ENCODE measurements around the gene CYP39A1.

Gene CYP39A1

DNA sequence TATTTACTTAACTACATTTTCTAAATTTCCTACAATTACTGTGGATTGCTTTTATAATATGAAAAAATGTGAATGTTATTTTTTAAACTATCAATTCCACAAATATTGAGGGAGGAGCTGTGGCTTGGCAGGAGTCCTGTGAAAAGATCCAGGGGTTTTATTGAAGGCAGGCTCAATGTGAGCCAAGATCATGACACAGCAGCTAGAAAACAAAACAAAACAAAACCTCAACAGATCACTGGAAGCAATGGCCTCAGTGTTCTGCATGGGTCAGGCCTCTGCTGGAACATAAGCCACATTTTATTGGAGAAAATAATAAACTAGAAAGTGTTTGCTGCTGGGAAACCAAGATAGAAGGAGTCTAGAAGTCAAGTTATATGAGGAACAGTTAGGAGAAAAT lies 142.0 kb downstream of the CYP39A1 start:
- DNase-seq, result no peak

DNA sequence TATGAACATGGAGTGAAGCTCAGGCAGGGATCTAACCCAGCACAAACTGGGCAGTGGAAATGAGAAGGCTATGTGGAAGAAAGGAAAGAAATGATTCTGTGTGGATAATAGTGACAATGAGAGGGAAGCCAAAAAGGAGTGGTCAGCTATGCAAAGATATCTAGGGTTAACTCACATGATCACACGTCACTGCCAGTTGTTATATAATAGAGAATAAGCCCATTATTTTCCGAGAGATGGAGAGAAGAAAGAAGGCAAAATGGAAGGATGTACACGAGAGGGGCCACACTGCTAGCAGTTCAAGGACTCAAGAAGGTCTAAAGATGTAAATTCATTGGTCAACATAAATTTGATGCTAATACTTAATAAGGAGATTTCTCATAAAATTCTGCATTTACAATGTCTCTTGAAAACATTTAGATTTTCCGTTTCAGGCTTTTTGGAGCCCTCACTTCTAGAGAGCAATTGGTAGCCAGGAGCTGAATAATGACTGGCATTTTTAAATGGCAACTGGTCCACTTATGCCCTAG lies 142.6 kb downstream of the CYP39A1 start:
- no peak for DNase-seq

DNA sequence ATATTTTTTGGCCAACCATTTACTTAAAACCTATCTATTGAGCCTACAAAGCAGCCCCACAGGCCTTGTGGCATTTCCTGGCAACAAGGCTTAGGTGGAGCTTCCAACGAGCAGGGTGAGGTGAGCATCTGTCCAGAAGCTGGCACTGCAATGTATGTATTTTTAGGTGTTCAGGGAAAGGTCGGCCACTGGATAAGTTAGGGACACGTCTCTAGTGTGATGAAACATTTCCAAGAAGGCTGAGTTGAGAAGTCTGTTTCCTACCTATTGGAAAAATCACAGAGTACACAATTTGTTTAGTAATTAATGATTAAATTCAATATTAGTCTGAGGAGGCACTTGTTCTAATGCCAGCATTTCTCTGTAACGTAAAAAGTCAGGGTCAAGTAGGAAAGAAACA lies 143.6 kb downstream of the CYP39A1 start:
- DNase-seq, result no peak

DNA sequence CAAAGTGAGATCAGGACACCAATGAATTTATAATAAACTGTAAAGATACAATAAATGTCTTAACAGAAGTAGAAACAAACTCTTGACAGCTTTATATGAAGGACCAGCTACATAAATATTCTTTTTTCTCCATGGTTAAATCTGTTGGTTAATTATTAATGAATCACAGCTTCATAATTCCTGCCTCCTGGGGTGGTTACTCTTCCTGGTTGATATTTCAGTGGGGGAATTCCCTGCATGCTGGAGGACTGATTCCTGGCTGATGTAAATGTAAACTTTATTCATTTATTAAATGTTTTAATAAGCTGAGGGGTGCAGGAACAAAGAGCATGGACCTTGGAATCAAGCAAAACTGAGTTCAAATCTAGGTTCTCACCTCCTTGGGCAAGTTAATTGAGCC lies 145.2 kb downstream of the CYP39A1 start:
- DNase-seq, result no peak

DNA sequence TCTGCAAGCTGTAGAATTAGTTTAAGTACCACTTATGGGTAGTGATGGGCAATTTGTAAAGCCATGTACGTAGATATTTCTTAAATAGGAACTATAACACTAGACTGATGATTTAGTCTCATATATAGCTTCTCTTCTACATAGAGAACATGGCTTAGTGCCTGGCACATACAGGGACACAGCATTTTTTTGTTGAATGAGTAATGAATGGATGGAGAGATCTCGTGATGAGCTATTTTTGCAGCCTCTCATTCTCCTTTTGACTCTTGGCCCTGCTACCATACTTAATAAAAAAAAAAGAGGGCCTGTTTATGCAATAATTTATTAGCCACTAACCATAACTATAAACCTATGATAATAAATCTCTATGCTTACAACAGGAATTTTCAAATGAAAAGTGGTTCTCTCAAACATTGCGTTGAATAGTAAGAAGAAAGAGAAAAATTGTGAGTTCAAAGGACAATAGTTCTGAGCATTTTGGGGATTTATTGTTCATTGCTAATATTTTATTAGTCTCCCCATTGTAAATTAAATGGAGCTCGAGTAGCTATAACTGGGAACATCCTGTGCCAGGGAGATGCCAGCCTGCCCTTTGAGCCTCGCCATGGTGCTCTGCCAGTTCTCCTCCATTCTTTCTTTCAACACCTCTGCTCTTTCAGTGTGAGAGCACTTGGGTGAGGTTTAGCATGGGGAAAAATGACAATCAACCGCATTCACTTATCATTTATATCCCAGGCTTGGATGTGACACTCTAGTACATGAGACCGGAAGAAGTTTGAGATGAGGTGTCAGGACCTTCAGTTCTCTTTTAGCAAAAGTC lies 146.7 kb downstream of the CYP39A1 start:
- no peak for DNase-seq

DNA sequence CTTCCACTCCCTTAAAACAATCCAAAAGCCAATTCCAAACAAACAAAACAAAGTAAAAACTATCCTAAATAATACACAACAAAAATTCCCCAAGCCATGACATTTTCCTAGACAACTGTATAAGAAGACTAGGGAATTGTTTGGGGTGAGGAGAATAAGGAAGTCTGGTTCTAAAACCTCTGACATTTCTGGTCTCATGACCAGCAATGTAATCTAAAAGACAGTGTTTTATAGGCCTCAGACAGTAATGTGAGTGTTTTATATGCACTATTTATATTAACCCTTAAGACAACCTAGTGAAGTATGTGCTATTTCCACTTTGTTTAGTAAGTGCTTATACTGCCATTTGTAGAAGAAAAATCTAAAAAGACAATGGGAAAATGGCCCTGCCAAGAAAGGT lies 148.4 kb downstream of the CYP39A1 start:
- no peak for DNase-seq

DNA sequence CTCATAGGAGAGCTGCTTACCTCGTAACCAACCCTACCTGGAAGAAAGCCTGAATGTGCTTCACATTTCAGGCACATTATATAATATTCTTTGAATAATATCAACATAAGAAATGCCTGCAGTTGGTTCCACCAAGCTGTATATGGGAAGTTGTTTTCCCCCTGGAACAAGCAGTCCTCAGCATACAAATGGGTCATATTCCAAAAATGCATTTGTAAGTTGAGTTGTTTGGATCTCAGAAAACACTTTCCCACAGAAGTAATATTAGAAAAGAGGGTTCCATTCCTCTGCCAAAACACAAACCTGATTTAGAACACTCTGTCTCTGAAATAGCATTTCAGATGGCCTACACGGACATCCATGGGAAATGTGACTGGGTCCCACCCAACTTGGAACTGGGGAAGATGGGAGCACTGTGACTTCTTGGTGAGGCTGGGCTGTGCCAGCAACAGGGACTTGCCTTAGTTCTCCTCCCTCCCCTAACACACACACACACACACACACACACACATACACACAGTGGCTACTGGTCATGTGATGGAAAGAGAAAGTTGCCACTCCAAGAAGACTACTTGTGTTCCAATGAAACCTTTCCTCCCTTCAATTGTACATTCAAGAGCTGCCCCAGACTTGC lies 150.0 kb downstream of the CYP39A1 start:
- no peak for DNase-seq

- no peak for DNase-seq
These were observed 151.2 kb downstream of the CYP39A1 start for GRCh38 chr6:46501136-46502089.

DNA sequence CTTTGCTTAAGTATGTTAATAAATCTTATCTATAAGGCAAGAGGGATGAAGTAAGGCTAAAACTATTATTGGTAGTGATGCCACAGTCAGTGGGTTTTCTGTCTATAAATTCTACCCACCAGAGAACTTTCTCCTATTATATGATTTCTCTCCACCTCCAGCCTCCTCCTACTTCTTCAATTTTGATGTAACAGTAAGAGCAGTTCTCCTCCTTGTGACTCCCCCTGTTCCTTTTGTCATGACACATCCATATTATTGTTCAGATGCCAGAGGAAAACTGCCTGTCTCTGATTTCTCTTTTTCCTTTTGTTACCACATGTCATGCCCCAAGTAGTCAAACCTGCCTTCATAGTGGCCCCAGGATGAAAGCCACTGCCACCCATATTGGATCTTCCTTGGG lies 152.2 kb downstream of the CYP39A1 start:
- no peak for DNase-seq
